K562 (cell line): Measurements from ENCODE around the gene ZNF343. TPM values are rescaled to one million over a fixed set of nuclear protein-coding genes. Genes with fewer than 3 reads are reported as not detected.

Experiments
- ATF6 ChIP-seq: sonication (generic); formaldehyde crosslinking; IDR thresholded peaks from 2 replicates; pipeline ENCODE4 v1.4.0; 2020; ENCODE audit warnings: mild to moderate bottlenecking, missing genetic modification reagents
- CBFA2T2 ChIP-seq: fragments of 450-650 bp; conservative IDR thresholded peaks from 2 replicates; pipeline ENCODE4 v1.6.1; 2017; ENCODE audit warnings: mild to moderate bottlenecking
- E2F1 ChIP-seq: sonication (generic); formaldehyde crosslinking; IDR thresholded peaks from 2 replicates; pipeline ENCODE4 v1.8.1; 2023; ENCODE audit warnings: mild to moderate bottlenecking, missing genetic modification reagents, moderate library complexity
- FOSL1 ChIP-seq: fragments of 200-800 bp; sonication (Bioruptor generic); conservative IDR thresholded peaks from 2 replicates; pipeline ENCODE4 v1.6.1; 2016; ENCODE audit warnings: missing genetic modification characterization, missing compliant biosample characterization
- TAL1 ChIP-seq: fragments of 450-650 bp; IDR thresholded peaks from 2 replicates; pipeline ENCODE4 v1.6.1; 2016; ENCODE audit warnings: mild to moderate bottlenecking
- TCF3 ChIP-seq: sonication (generic); formaldehyde crosslinking; IDR thresholded peaks from 2 replicates; pipeline ENCODE4 v1.4.0; 2020; ENCODE audit warnings: mild to moderate bottlenecking, missing genetic modification reagents
- ZBED1 ChIP-seq: IDR thresholded peaks from 2 replicates; pipeline ENCODE4 v1.6.1; 2014
- ZNF24 ChIP-seq: fragments of 450-650 bp; IDR thresholded peaks from 2 replicates; pipeline ENCODE4 v1.6.1; 2016
- polyA plus RNA-seq, 8 experiments: library from polyadenylated mRNA; depleted of rRNA in 4 of 8; stranded (reverse) in 5 of 8; unstranded in 3 of 8; fragments of >200 nt; fragmentation: Nextera tagmentation in 2 of 8; fragmentation: Illumina TruSeq in 1 of 8; extraction: Ambion mirVana in 2 of 8; extraction: Trizol in 1 of 8; gene quantifications; 2 replicates each; pipeline versions ENCODE4 v1.2.1 to v1.2.3, GENCODE V29; 2011 to 2014; ENCODE audit warnings: inconsistent platforms in 1 of 8, missing spikeins in 1 of 8
- total RNA-seq, 7 experiments: library from RNA; depleted of rRNA in 6 of 7; stranded (reverse); fragments of >200 nt in 6 of 7; fragmentation: Illumina TruSeq in 2 of 7; extraction: Trizol in 2 of 7; gene quantifications; 2 replicates each; pipeline versions ENCODE4 v1.2.1 to v1.2.3, GENCODE V29; 2011 to 2021; ENCODE audit warnings: low replicate concordance in 1 of 7
- TF ChIP-seq, protein P1 (sequence below): fragments of 450-650 bp; IDR thresholded peaks from 2 replicates; pipeline ENCODE4 v1.6.1; 2017; ENCODE audit warnings: antibody characterized with exemption

The ZNF343 gene
- total and polyA plus RNA-seq, 9 of the 15 experiments (the other 6 are each of a cell fraction or from before 2014, with no cell fraction given), result 1.4 to 9.8 (median 6.4) TPM

- TF ChIP-seq, protein P1, sequence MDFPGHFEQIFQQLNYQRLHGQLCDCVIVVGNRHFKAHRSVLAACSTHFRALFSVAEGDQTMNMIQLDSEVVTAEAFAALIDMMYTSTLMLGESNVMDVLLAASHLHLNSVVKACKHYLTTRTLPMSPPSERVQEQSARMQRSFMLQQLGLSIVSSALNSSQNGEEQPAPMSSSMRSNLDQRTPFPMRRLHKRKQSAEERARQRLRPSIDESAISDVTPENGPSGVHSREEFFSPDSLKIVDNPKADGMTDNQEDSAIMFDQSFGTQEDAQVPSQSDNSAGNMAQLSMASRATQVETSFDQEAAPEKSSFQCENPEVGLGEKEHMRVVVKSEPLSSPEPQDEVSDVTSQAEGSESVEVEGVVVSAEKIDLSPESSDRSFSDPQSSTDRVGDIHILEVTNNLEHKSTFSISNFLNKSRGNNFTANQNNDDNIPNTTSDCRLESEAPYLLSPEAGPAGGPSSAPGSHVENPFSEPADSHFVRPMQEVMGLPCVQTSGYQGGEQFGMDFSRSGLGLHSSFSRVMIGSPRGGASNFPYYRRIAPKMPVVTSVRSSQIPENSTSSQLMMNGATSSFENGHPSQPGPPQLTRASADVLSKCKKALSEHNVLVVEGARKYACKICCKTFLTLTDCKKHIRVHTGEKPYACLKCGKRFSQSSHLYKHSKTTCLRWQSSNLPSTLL, result no peak
- TF ChIP-seq ZNF24 (no peak), CBFA2T2 (peak; percentile 27), E2F1 (CRISPR knock-in tag) (no peak), TCF3 (CRISPR knock-in tag) (peak; percentile 52), TAL1 (peak; percentile 28; the same call in 1 of the 2 replicates), FOSL1 (peak; percentile 38; the same call in 1 of the 2 replicates), ZBED1 (no peak), ATF6 (no peak)
- TF ChIP-seq, all 486 proteins: peak for 12
These were observed 1.1 kb upstream of the ZNF343 start (continued) for GRCh38 chr20:2509794-2510193.
